Muscle of back (tissue), 11 donors: ENCODE measurements around the gene FNBP1. TPM values are rescaled to one million over a fixed set of nuclear protein-coding genes. Genes with fewer than 3 reads are reported as not detected.
A peak's percentile ranks its signal among the peaks of the same experiment; 100 is the strongest.

ENCODE experiments used
- DNase-seq, 3 donors: peaks; one replicate each; pipeline versions ENCODE4 v3.0.0 to v3.0.0-alpha.2; 2013
- polyA plus RNA-seq, 10 donors: library from polyadenylated mRNA; unstranded; fragments of 120-200 nt; gene quantifications; one replicate each; pipeline ENCODE4 v1.2.1, GENCODE V29; 2013; ENCODE audit not compliant: insufficient read length in 10 of 10

FNBP1 gene
- polyA plus RNA-seq, 10 donors: 17.7 to 22.8 (median 21.2) TPM

DNA sequence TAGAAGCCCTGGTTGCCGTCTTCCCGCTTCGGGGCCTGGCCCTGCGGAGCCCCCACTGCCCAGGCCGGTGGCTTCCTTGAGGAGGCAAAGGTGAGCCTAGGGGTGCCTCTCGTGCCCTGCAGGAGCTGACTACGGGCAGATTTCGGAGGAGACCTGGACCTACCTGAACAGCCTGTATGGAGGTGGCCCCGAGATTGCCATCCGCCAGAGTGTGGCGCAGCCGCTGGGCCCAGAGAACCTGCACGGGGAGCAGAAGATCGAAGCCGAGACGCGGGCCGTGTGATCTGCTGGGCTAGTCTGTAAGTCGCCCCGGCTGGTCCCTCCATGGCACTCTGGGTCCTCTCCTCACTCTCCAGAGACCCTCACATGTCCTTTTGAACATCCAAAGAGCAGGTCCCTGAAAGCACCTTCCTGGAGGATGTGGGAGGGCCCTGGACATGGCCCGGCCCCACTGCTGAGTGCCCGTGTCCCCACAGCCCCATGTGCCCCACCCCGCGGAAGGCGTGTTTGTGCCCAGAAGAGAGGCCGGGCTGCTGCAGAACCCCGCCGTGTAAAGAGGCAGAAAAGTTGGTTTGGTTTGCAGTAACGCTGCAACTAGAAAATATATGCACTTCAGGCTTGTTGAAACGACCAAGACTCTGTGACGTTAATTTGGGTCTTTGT lies 162.9 kb downstream of the FNBP1 start:
- no peak for DNase-seq

- no peak for DNase-seq
Observed at GRCh38 chr9:129879103-129879699, 163.8 kb downstream of the FNBP1 start.

DNA sequence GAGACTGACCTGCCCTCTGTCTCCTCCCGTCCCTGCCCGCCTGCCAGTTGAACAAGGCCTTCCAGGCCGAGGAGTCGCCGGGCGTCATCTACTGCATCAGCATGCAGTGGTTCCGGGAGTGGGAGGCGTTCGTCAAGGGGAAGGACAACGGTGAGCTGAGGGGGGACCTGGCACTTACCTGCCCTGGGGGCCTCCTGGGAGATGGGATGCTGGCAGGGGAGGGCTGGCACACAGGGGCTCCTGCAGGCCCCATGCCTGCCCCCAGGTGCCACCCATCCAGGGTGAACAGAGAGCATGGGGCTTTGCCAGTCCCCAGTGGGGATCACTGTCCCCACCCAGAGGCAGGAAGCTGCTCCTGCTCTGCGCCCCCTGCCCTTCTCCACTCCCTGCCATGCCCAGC lies 164.7 kb downstream of the FNBP1 start:
- no peak for DNase-seq

DNA sequence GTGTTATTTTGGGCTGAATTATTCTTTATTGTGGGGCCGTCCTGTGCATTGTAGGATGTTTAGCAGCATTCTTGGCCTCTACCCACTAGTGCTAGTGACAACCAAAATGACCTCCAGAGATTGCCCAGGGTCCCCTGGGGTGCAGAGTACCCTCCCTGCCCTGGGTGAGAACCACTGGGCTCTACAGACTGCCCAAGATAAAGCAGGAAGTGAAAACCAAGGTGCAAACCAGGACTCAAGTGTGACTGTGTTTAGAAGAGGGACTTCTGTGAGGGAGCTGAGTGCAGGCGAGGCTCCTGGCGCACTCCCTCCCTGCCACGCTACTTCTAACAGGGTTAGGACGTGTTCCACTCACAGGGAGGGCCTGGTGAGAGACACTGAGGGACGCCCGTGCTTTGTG lies 166.2 kb downstream of the FNBP1 start:
- no peak for DNase-seq

DNA sequence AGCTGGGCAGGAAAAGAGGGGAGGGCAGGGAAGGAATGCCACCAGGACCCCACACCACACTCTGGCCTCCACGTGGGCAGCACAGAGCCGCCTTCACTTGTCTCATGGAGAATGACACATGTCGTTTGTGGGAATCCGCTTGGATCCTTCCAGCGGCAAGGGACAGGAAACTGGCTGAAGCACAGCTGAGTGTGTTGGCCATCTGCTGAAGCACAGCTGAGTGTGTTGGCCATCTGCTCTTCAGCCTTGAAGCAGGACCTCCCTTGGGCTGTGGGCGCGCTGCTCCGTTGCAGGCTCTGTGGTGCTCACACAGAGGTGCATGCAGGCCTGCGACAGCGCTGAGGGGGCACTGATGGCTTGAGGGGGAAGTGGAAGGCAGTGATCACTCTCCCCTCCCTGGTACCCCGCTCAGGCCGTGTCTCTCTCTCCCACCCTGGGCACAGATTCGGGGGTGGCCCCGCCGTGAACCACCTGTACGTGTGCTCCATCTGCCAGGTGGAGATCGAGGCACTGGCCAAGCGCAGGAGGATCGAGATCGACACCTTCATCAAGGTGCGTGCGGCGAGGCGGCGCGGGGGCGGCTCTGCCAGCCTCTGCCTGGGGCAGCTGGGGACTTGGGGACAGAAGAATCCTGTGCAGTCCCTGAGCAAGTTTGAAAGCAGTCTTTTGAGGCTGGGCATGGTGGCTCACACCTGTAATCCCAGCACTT lies 167.1 kb downstream of the FNBP1 start:
- DNase-seq: no peak

- no peak for DNase-seq
Observed at GRCh38 chr9:129875181-129875611, 167.8 kb downstream of the FNBP1 start.

GRCh38 chr9:129874261-129875101 lies 168.5 kb downstream of the FNBP1 start:
- DNase-seq: no peak

DNA sequence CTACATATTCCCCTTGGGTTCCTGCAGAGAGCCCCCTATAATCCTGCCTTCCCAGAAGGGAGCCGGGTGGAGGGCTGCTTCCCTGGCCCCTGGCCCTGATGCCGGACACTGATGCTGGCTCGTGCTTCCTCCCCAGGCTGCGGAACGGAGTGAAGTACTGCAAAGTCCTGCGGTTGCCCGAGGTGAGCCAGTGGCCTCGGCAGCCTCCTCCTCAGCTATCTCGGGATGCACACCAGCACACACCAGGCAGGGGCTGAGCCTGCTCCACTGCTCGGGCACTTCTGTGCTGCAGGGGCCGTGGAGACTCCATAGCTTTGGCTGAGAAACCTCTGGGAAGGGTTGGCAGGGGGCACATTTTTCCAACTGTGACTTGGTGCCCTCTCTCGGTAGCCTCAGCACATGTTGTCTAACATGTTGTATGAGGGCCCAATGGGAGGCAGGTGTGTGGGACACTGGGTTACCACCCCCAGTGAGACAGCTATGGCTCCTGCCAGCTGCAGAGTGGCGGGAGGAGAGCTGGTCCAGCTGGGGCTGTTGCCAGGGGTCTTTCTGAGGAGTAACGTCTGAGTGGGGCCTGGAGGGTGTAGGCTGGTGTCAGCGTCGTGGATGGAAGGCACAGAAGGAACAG lies 169.3 kb downstream of the FNBP1 start:
- DNase-seq: no peak

GRCh38 chr9:129871046-129871445 lies 171.9 kb downstream of the FNBP1 start:
- no peak for DNase-seq

DNA sequence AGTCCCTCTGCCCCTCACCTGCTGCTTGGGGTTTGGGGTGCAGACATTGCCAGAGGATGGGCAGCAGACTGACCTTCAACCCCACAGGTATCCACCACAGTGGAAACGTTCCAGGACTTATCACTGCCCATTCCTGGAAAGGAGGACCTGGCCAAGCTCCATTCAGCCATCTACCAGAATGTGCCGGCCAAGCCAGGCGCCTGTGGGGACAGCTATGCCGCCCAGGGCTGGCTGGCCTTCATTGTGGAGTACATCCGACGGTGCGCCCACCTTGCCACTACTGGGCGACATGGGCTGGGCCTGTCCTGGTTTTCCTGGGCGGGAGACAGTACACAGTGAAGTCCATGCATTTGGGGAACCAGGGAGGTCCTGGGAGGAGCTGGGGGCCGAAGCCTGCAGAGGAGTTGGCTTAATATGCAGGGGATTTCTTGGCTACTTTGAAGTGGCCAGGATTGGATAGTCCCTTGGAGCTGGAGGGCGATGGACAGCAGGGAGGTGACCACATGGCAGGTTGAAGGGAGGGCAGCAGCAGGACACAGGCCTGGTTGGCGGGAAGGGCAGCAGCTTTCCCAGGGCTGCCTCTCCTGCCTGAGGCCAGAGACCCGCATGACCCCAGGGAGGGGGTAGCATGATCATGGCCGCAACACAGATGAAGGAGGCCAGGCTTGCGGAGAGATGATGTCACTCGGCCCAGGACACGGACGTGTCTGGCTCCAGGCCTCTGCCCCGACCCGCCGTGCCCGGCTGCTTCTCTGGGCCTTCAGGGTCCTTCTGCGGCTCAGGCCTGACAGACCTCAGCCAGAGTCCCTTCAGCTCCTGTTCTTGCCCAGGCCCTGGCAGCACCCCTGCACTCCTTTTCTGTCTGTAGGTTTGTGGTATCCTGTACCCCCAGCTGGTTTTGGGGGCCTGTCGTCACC lies 173.1 kb downstream of the FNBP1 start:
- DNase-seq: no peak

DNA sequence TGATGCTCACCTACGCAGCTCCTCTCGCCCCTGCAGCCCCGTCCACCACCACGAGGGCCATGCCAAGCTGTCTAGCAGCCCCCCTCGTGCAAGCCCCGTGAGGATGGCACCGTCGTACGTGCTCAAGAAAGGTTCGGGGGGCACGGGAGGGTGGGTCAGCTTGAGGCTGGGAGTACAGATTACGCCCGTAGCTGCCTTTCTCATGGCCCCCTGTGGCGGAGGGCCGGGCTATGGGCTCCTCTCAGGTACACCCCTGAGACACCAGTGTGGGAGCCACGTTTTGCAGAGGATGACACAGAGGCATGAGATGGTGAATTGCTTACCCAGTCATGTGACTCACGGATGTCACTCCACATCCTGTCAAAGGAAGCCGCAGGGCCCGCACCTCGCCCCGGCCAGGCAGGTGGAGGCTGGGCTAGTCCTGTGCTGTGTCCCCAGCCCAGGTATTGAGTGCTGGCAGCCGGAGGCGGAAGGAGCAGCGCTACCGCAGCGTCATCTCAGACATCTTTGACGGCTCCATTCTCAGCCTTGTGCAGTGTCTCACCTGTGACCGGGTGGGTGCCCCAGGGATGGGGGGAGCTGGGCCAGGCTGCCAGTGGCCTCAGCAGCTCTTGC lies 174.0 kb downstream of the FNBP1 start:
- DNase-seq: no peak

DNA sequence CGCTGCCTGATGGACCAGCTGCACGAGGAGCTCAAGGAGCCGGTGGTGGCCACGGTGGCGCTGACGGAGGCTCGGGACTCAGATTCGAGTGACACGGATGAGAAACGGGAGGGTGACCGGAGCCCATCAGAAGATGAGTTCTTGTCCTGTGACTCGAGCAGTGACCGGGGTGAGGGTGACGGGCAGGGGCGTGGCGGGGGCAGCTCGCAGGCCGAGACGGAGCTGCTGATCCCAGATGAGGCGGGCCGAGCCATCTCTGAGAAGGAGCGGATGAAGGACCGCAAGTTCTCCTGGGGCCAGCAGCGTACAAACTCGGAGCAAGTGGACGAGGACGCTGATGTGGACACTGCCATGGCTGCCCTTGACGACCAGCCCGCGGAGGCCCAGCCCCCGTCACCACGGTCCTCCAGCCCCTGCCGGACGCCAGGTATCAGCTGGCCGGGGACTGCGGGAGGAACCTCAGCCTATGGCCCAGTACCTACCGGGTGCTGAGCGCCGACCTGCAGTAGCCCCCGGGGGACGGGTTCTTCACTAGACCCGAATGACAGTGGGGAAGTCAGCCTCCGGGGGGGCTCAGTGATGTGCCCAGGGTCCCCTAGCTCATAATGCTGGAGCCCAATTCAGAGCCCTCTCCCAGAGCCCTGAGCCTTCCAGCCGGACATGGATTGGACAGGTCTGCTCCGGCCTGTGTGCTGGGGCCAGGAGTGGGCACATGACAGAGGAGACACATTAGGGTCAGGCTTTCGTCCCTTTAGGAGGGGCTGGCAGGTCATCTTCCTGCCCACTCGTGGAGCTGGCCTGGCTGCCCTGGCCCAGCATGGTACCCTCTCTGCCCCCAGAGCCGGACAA lies 174.7 kb downstream of the FNBP1 start:
- no peak for DNase-seq

GRCh38 chr9:129867136-129868022 lies 175.6 kb downstream of the FNBP1 start:
- DNase-seq: no peak

GRCh38 chr9:129866394-129867135 lies 176.4 kb downstream of the FNBP1 start:
- peak in 1 of 3 donors; percentile 57 for DNase-seq

- DNase-seq: no peak
Observed at GRCh38 chr9:129865668-129866320, 177.2 kb downstream of the FNBP1 start.

DNA sequence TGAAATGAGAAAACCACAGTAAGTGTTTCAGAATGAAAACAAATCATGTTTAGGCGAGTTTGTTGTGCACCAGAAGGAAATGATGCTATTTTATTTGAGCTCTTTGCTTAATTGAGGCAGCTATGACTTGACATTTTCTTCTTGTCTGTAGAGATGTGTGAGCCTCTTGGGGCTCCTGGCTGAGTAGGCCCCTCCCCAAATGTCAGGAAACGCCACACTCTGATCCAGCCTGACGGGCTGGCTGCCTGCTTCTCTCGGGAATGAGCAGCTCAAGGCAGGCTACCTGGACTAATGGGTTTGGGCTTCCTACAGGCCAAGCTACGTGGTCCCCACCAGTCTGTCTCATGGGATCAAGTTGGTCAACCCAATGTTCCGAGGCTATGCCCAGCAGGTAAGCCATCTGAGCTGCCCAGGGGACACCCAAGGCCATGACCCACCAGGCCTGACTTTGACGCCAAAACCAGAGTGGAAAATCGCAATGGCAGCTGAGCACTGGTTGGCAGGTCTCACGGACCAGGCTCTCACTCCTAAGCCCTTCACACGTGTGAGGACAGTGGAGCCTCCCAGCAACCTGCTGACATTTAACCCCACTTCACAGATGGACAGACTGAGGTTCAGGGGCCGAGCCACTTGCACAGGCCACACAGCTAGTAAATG lies 177.9 kb downstream of the FNBP1 start:
- no peak for DNase-seq
